Brain pericyte (primary cell): ENCODE results near the gene TRO.

ENCODE experiments used
- DNase-seq: peaks from one replicate; pipeline ENCODE4 v3.0.0-alpha.2; 2012; ENCODE audit warnings: low read depth, low spot score

The TRO gene

GRCh38 chrX:54920610-54921426, at the start of gene TRO:
Gene TRO, plus strand, starts transcription at chrX:54920824. Its CDS starts 1,423 bp downstream, at chrX:54922247.
- DNase-seq, result no peak

DNA sequence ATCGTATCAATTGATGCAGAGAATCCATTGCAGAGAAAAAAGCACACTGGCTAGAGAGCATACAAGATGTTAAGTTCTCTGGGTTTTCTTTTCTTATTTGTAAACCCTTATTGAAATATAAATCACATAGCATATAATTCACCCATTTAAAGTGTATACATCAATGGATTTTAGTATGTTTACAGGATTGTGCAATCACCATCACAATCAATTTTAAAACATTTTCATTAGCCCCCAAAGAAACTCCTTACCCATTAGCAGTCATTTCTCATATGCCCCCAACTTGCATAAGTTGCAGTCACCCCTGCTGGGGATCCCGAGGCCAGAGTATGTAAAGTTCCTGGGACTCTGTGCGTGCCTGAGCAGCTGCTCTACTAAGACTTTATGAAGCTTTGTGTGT, 34.9 kb upstream of the TRO start:
- no peak for DNase-seq

DNA sequence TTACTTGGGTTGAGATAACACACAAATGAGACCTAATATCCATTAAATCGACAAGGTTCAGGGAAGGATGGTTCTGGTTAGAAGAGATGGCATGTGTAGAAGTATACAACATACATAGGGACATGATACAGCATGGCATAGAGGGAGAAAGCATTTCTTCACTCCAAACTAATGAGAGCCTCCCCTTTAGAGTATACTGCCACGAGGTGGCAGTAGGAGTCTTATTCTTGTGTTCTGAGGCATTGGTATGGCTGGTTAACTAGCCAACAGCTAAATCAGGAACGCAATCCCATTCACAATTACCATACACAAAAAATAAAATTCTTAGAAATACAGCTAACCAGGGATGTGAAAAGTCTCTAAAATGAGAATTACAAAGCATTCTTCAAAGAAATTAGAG, 29.1 kb upstream of the TRO start:
- DNase-seq, result no peak

DNA sequence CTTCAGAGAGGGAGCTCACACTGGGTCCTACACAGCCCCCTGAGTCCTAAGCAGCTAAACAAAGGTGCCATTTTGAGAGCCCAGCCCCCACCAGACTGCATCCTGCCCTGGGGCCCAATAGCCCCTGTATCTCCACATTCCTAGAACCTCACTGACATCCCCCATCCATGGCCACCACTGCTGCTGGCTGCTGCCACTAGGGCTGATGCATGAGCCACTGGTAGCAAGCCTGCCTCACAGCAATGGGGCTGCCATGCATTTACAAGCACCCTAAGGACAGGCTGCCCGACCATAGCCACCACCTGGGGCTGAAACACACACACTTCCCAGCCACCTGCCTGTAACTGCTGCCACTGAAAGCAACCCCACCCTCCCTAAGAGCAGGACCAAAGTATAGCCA, 26.5 kb upstream of the TRO start:
- DNase-seq, result no peak

DNA sequence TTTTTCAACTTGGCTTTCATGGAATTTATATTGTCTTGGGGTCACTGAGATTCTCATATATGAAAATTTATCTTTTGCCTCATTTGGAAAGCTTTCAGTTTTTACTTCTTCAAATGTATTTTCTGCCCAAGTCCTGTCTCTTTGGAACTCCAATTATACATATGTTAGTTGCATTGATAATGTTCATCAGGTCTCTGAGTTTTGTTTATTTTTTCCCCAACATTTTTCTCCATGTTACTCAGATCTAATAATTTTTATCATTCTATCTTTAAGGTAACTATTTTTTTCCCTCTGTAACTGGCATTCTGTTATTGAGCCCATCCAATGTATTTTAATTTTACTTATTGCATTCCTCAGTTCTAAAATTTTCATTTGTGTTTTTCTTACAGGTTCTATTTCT, 10.7 kb upstream of the TRO start:
- DNase-seq, result no peak

DNA sequence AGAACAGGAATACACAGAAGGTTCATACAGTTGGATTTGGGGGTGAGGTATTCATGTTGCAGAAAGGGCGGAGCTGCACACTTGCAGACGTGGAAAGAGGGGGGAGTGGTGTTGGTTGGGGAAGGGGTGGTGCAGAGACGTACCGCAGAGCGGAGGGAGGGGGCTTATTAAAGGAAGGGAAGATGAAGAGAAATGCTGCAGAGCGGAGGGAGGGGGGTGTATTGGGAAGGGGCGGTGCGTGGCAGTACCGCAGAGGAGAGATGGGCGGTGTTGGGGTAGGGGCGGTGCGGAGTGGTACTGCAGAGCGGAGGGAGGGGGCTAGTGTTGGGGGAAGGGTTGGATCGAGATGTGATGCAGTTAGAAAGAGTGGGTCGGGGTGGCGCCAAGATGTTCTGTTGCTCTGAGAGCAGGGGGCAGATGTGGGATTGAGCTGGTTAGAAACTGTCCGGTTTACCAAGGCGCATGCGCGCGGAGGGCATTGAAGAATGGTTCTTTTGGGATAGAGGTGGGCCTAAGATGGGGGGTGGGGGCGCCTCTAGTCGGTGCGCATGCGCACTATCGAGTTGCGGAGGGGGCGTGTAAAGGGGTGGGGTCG, 900 bp downstream of the TRO start:
- peak; percentile 27 for DNase-seq

- DNase-seq, result no peak
These were observed 1.9 kb downstream of the TRO start for GRCh38 chrX:54922547-54922946.

GRCh38 chrX:54923376-54923775, 2.8 kb downstream of the TRO start:
- DNase-seq, result no peak

GRCh38 chrX:54926978-54927377, 6.4 kb downstream of the TRO start:
- DNase-seq, result no peak

DNA sequence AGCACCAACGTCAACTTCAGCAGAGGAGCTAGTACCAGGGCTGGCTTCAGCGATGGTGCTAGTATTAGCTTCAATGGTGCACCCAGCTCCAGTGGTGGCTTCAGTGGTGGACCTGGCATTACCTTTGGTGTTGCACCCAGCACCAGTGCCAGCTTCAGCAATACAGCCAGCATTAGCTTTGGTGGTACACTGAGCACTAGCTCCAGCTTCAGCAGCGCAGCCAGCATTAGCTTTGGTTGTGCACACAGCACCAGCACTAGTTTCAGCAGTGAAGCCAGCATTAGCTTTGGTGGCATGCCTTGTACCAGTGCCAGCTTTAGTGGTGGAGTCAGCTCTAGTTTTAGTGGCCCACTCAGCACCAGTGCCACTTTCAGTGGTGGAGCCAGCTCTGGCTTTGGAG, 8.3 kb downstream of the TRO start:
- no peak for DNase-seq

- DNase-seq, result no peak
These were observed 9.8 kb downstream of the TRO start for GRCh38 chrX:54930291-54931049.

DNA sequence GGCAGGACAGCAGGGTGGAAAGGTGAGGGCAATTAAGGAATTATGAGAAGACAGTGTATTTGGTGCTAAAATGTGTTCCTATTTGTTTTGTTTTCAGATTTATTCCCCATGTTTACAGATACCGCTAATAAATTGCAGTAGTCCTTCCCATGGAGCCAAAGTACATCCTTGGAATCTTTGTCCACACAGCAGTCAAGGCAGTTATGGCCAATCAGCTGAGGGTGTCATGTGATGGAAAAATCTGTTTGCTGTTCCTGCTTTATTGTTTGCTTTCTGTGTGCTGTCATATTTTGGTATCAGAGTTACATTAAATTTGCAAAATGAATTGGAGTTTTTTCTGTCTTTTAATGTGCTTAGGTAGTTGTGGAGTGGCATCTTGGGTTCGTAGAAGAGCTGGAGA, 10.5 kb downstream of the TRO start:
- DNase-seq, result no peak

GRCh38 chrX:54933150-54933826, 12.7 kb downstream of the TRO start:
- no peak for DNase-seq

DNA sequence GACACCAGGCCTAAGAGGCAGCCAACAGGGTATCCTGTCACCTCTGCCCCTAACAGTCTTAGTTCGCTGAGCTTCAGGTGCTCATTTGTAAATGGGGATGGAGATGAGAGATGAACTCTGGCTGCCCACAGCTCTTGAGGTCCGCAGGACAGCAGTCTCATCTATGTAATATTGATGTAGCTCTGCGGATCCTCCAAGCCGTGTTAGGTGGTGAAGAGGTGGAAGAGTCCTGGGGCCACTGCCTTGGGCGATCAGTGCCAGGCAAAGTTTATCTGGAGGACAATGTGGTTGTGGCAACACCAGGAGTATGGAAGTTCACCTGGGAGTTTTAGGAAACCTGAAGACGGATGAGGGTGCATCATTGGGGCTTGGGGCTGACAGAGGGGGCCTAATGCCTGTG, 13.4 kb downstream of the TRO start:
- no peak for DNase-seq

DNA sequence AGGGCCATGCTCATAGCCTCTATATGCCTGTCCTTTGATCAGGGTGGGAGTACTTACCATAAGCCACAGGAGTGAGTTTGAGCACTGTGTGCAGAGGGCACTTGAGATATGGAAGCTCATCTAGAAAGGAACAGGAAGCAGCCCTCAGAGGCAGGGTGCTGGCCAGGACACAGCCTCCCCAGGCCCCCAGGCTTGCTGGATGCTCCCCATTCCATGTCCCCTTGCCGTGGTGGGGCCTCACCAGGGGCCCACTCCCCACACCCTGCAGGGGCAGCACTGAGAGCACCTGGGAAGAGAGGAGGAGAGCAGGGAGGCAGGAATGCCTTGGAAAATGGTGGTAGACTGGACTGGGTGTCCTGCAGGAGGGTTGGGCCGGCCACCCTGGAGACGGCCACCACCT, 14.3 kb downstream of the TRO start:
- DNase-seq, result no peak

DNA sequence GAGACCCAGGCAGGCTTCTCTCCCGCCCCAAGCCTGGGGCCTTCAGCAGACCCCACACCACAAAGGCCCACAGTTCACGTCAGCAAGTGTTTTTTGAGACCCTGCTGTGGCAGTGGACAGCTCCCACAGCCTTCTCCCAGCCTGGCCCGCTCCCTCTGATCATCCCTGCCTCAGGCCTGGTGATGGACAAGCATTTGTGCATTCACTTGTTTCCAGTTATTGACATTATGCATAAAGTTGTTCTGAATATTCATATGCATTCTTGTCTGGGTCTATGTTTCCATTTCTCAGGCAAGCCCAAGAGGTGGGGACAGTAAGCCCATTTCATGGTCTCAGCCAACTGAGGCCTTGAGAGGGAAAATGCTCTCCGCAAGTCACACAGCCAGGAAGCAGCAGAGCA, 14.7 kb downstream of the TRO start:
- DNase-seq, result no peak

- DNase-seq, result no peak
These were observed 16.8 kb downstream of the TRO start for GRCh38 chrX:54937416-54937815.

- DNase-seq, result no peak
These were observed 24.2 kb downstream of the TRO start for GRCh38 chrX:54944816-54945215.

- no peak for DNase-seq
These were observed 24.6 kb downstream of the TRO start for GRCh38 chrX:54945224-54945623.

- DNase-seq, result no peak
These were observed 30.2 kb downstream of the TRO start for GRCh38 chrX:54950730-54951375.

DNA sequence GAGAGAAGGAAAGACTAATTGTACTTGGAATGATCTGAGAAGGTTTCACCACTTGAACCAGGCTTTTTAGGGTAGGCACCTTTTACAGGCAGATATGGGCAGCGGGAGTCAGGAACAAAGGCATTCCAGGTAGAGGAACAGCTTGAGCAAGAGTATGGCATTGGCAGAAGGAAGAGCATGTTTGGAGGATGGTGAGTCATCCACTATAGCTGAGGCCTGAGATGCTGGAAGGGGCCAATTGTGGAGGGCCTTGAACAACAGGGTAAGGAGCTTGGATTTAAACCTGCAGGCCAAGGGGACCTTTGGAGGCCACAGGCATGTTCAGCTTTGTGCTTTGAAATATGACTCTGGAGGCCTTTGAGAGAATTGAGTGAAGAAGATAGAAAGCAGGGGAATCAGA, 41.1 kb downstream of the TRO start:
- DNase-seq, result no peak
